K562 (cell line): ENCODE measurements around the gene CCNY. TPM values are rescaled to one million over a fixed set of nuclear protein-coding genes. Genes with fewer than 3 reads are reported as not detected.

Source experiments
- ATAC-seq: fragments of 200-7000 bp; cut with Tn5 transposase; 3 replicates; pipeline ENCODE4 v1.9.1; 2020; ENCODE audit warnings: moderate library complexity
- BruUV-seq: library from RNA; stranded (reverse); fragments of 400-500 nt; replicated peaks from 2 replicates; lab custom pipeline; 2021; lab: Mats Ljungman, UMichigan
- CTCF ChIA-PET: fragments of 300-600 bp; formaldehyde crosslinking; extraction: SDS; loops from one replicate; lab custom pipeline; 2021; ENCODE audit warnings: low intra/inter-chr PET ratio; lab: Yijun Ruan, JAX
- POLR2A ChIA-PET: fragments of 300-600, 350-650 bp; sonication (Branson Sonifier 250); formaldehyde crosslinking; extraction: SDS; loops from one replicate; lab custom pipeline; 2021; ENCODE audit warnings: antibody characterized with exemption, inconsistent platforms; lab: Yijun Ruan, JAX
- DNase-seq, 4 experiments: peaks; one replicate each; pipeline versions ENCODE4 v3.0.0 to v3.0.0-alpha.2; 2011 to 2018; ENCODE audit warnings: low spot score in 3 of 4, mixed read lengths in 3 of 4; ENCODE audit errors: extremely low read depth in 1 of 4
- FAIRE-seq: peaks from 2 replicates; lab custom pipeline; 2011; peaks lifted over from hg19 to GRCh38; lab: Jason Lieb, UNC
- H2AFZ ChIP-seq: 2 replicates; pipeline ENCODE4 v1.6.0; 2011; ENCODE audit warnings: low read depth, low read length, control low read depth, inconsistent platforms
- H3K27ac ChIP-seq: fragments of 200-600 bp; 3 replicates; pipeline ENCODE4 v1.8.0; 2011; ENCODE audit warnings: low read depth, mild to moderate bottlenecking, control low read depth, inconsistent platforms, low read length, moderate library complexity, mixed read lengths; ENCODE audit errors: extremely low read depth
- H3K27me3 ChIP-seq, 2 experiments: fragments of 300-600 bp in 1 of 2; 2 replicates in 1 of 2; 3 replicates in 1 of 2; pipeline versions ENCODE4 v1.6.0 to v1.8.0; 2011; ENCODE audit warnings: inconsistent platforms in 2 of 2, low read length in 2 of 2, mild to moderate bottlenecking in 1 of 2, mixed read lengths in 1 of 2, moderate library complexity in 1 of 2; ENCODE audit not compliant: control insufficient read depth in 2 of 2, insufficient read depth in 2 of 2
- H3K36me3 ChIP-seq: fragments of 300-600 bp; 3 replicates; pipeline ENCODE4 v1.8.0; 2011; ENCODE audit warnings: mild to moderate bottlenecking, low read length, inconsistent platforms; ENCODE audit not compliant: control insufficient read depth, insufficient read depth
- H3K4me1 ChIP-seq, 2 experiments: fragments of 200-600 bp in 1 of 2; replicated peaks in 1 of 2; 2 replicates in 1 of 2; 3 replicates in 1 of 2; pipeline versions ENCODE4 v1.5.1 to v1.8.0; 2011; ENCODE audit warnings: inconsistent platforms in 2 of 2, low read length in 2 of 2, mild to moderate bottlenecking in 1 of 2, mixed read lengths in 1 of 2, moderate library complexity in 1 of 2; ENCODE audit not compliant: control insufficient read depth in 2 of 2, insufficient read depth in 2 of 2
- H3K4me2 ChIP-seq: 2 replicates; pipeline ENCODE4 v1.6.1; 2011; ENCODE audit warnings: low read length, control low read depth, inconsistent platforms, mixed read lengths; ENCODE audit not compliant: insufficient read depth
- H3K4me3 ChIP-seq: fragments of 200-600 bp; sonication (generic), shearing (Covaris generic); 2 replicates; pipeline ENCODE4 v1.5.1; 2016; ENCODE audit warnings: control low read depth, inconsistent platforms
- H3K79me2 ChIP-seq: fragments of 200-600 bp; 3 replicates; pipeline ENCODE4 v1.8.0; 2011; ENCODE audit warnings: low read length, inconsistent platforms; ENCODE audit not compliant: control insufficient read depth, insufficient read depth
- H3K9ac ChIP-seq, 2 experiments: 2 replicates each; pipeline versions ENCODE4 v1.6.0 to v1.6.1; 2011; ENCODE audit warnings: low read depth in 2 of 2, low read length in 2 of 2, control low read depth in 1 of 2, inconsistent platforms in 1 of 2, mild to moderate bottlenecking in 1 of 2, mixed read lengths in 1 of 2; ENCODE audit not compliant: insufficient read depth in 1 of 2
- H3K9me1 ChIP-seq: one replicate; pipeline ENCODE4 v1.6.0; 2011; ENCODE audit warnings: inconsistent platforms, mild to moderate bottlenecking, low read length, moderate library complexity; ENCODE audit not compliant: control insufficient read depth, insufficient read depth
- H3K9me3 ChIP-seq: replicated peaks from 2 replicates; pipeline ENCODE4 v1.5.1; 2011; ENCODE audit warnings: low read depth, low read length, inconsistent platforms; ENCODE audit not compliant: control insufficient read depth, insufficient read depth
- H4K20me1 ChIP-seq: replicated peaks from 2 replicates; pipeline ENCODE4 v1.6.1; 2011; ENCODE audit warnings: low read length, inconsistent platforms, mixed read lengths; ENCODE audit not compliant: control insufficient read depth, insufficient read depth
- ARID1B ChIP-seq: fragments of 450-650 bp; IDR thresholded peaks from 2 replicates; pipeline ENCODE4 v1.6.1; 2016; ENCODE audit warnings: antibody characterized with exemption, mild to moderate bottlenecking, inconsistent platforms
- CBFA2T3 ChIP-seq: fragments of 450-650 bp; IDR thresholded peaks from 2 replicates; pipeline ENCODE4 v1.6.1; 2017
- CEBPG ChIP-seq, 3 experiments: fragments of 200-800 bp in 1 of 3; sonication (Bioruptor generic) in 1 of 3; sonication (generic) in 1 of 3; formaldehyde crosslinking in 1 of 3; IDR thresholded peaks in 2 of 3; conservative IDR thresholded peaks in 1 of 3; 2 replicates each; pipeline versions ENCODE4 v1.6.1 to v1.8.0; 2016 to 2022; ENCODE audit warnings: missing compliant biosample characterization in 2 of 3, missing genetic modification characterization in 2 of 3, mild to moderate bottlenecking in 1 of 3, missing genetic modification reagents in 1 of 3
- CSDE1 ChIP-seq, 2 experiments: fragments of 450-650 bp; IDR thresholded peaks; 2 replicates each; pipeline ENCODE4 v1.6.1; 2016; ENCODE audit warnings: mild to moderate bottlenecking in 1 of 2
- DPF2 ChIP-seq: fragments of 450-650 bp; IDR thresholded peaks from 2 replicates; pipeline ENCODE4 v1.6.1; 2016
- FOSL1 ChIP-seq: fragments of 200-800 bp; sonication (Bioruptor generic); conservative IDR thresholded peaks from 2 replicates; pipeline ENCODE4 v1.6.1; 2016; ENCODE audit warnings: missing genetic modification characterization, missing compliant biosample characterization
- HEY1 ChIP-seq: fragments of 250-450 bp; sonication (Bioruptor Pico); IDR thresholded peaks from 2 replicates; pipeline ENCODE4 v1.5.0; 2020; ENCODE audit warnings: mild to moderate bottlenecking, moderate library complexity, borderline replicate concordance
- JUND ChIP-seq, 2 experiments: IDR thresholded peaks; 2 replicates in 1 of 2; 3 replicates in 1 of 2; pipeline ENCODE4 v1.6.1; 2011; ENCODE audit warnings: borderline replicate concordance in 2 of 2, low read depth in 2 of 2, low read length in 2 of 2, improper control_type of control experiment in 1 of 2, missing biosample characterization in 1 of 2, missing genetic modification characterization in 1 of 2, missing genetic modification reagents in 1 of 2
- MAFF ChIP-seq: IDR thresholded peaks from 2 replicates; pipeline ENCODE4 v1.6.1; 2012; ENCODE audit warnings: low read length, improper control_type of control experiment
- MAFG ChIP-seq: fragments of 450-650 bp; conservative IDR thresholded peaks from 2 replicates; pipeline ENCODE4 v1.6.1; 2016; ENCODE audit warnings: missing genetic modification characterization, missing compliant biosample characterization
- NFE2 ChIP-seq: IDR thresholded peaks from 2 replicates; pipeline ENCODE4 v1.6.1; 2014; ENCODE audit warnings: antibody characterized with exemption, low read depth
- NFE2L1 ChIP-seq: fragments of 450-650 bp; IDR thresholded peaks from 2 replicates; pipeline ENCODE4 v1.6.1; 2016; ENCODE audit warnings: missing genetic modification characterization, low read depth, mild to moderate bottlenecking, missing compliant biosample characterization, moderate library complexity, borderline replicate concordance
- NR2C1 ChIP-seq, 2 experiments: fragments of 450-650 bp; IDR thresholded peaks; 2 replicates each; pipeline ENCODE4 v1.6.1; 2017; ENCODE audit warnings: mild to moderate bottlenecking in 2 of 2, antibody characterized with exemption in 1 of 2, inconsistent platforms in 1 of 2, missing compliant biosample characterization in 1 of 2, missing genetic modification characterization in 1 of 2
- SIN3B ChIP-seq: fragments of 450-650 bp; IDR thresholded peaks from 2 replicates; pipeline ENCODE4 v1.6.1; 2017; ENCODE audit warnings: low read depth, mild to moderate bottlenecking, moderate library complexity
- TCFL5 ChIP-seq: fragments of 250-450 bp; sonication (Bioruptor Pico); conservative IDR thresholded peaks from 2 replicates; pipeline ENCODE4 v1.6.1; 2021; ENCODE audit warnings: mild to moderate bottlenecking, moderate library complexity, matching md5 sums
- ZNF316 ChIP-seq: fragments of 450-650 bp; IDR thresholded peaks from 2 replicates; pipeline ENCODE4 v1.6.1; 2016
- WGBS: fragments of 100-300 bp; shearing (Covaris generic); methylation state at CpG from one replicate; pipeline ENCODE4 v1.1.6; 2016; ENCODE audit warnings: low coverage, mixed read lengths; ENCODE audit not compliant: insufficient coverage; ENCODE audit errors: missing lambda C conversion rate; 5-methylcytosine and 5-hydroxymethylcytosine counted together
- in situ Hi-C: fragments of 300-500 bp; cut with MboI; formaldehyde crosslinking; loops from 4 replicates; pipeline ENCODE4 v1.15.0; 2018; ENCODE audit warnings: inconsistent platforms, mixed read lengths
- intact Hi-C: fragments of 100-400 bp; cut with micrococcal nuclease; formaldehyde crosslinking; loops from 2 replicates; pipeline ENCODE4 v1.14.2; 2022
- polyA plus RNA-seq, 8 experiments: library from polyadenylated mRNA; depleted of rRNA in 4 of 8; stranded (reverse) in 5 of 8; unstranded in 3 of 8; fragments of >200 nt; fragmentation: Nextera tagmentation in 2 of 8; fragmentation: Illumina TruSeq in 1 of 8; extraction: Ambion mirVana in 2 of 8; extraction: Trizol in 1 of 8; gene quantifications; 2 replicates each; pipeline versions ENCODE4 v1.2.1 to v1.2.3, GENCODE V29; 2011 to 2014; ENCODE audit warnings: inconsistent platforms in 1 of 8, missing spikeins in 1 of 8
- total RNA-seq, 7 experiments: library from RNA; depleted of rRNA in 6 of 7; stranded (reverse); fragments of >200 nt in 6 of 7; fragmentation: Illumina TruSeq in 2 of 7; extraction: Trizol in 2 of 7; gene quantifications; 2 replicates each; pipeline versions ENCODE4 v1.2.1 to v1.2.3, GENCODE V29; 2011 to 2021; ENCODE audit warnings: low replicate concordance in 1 of 7
- TF ChIP-seq, protein P1 (sequence below): fragments of 250-450 bp; sonication (Bioruptor Pico); IDR thresholded peaks from 2 replicates; pipeline ENCODE4 v1.4.0; 2020; ENCODE audit warnings: mild to moderate bottlenecking, moderate library complexity
- TF ChIP-seq, protein P2 (sequence below): sonication (generic); formaldehyde crosslinking; IDR thresholded peaks from 2 replicates; pipeline ENCODE4 v1.8.1; 2023; ENCODE audit warnings: mild to moderate bottlenecking, missing genetic modification reagents

The CCNY gene
- total and polyA plus RNA-seq, 9 of the 15 experiments (the other 6 are each of a cell fraction or from before 2014, with no cell fraction given): 8.4 to 109 (median 38.6) TPM

DNA sequence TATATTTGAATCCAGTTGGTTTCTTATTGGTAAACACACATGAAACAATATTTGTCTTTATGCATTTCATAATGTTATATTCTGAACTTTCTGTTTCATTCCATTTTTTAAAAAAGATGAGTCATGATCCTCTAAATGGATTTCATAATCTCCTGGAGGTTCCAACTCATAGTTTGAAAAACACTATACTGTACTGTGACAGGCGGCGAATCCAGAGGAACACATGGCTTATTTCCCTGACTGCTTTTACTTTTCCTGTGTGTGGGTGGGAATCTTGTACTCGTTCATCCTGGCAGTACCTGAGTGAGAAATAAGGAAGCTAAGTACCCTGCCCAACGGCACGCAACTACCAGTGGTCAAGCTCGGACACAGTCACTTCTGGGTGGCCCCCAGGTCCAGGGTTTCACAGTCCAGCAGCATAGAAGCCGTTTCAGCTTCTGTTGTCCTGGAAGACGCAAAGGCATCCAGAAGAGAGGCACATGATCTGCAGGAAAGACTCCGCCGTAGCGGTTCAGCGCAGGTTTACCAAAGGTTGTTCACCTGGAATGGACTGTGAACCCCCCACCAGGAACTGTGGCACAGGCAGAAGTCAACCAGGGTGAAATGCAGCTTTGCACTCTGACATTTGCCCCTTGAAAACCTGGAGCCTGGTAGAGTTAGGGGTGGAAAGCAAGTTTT is 117.7 kb downstream of the CCNY start:
- peaks cover 96% of the 10 kb centered on the region for H3K79me2 ChIP-seq
- 85% methylated on average over 12 of the region's 12 CpGs for WGBS
- H2AFZ ChIP-seq: no peak overlapping the region
- ChIA-PET CTCF (no interaction called here), POLR2A (interaction anchor here (1.3 to 1.6 kb wide), 2 partner anchors 11 to 13 kb away, joined by 3 to 4 read pairs; no protein-coding TSS in a partner anchor)
- peaks cover 34% of the 10 kb centered on the region for H4K20me1 ChIP-seq
- H3K9me1 ChIP-seq: peaks cover 6% of the 10 kb centered on the region
- H3K4me1 ChIP-seq: peaks cover 29 to 53% of the 10 kb centered on the region in 2 experiments
- no peaks in the 10 kb centered on the region for H3K9me3 ChIP-seq
- no peak for ATAC-seq
- peak overlapping the region; percentile 10; the same call in 1 of the 3 replicates for H3K27ac ChIP-seq
- intact Hi-C loops (loop anchor here (5.0 kb wide), 1 partner anchor 62 kb away; no protein-coding TSS in a partner anchor), in situ Hi-C loops (no loop called here)
- no peaks in the 10 kb centered on the region; the same call in 2 of the 3 replicates for H3K36me3 ChIP-seq
- no peak overlapping the region for H3K4me3 ChIP-seq
- H3K4me2 ChIP-seq: no peak overlapping the region; the same call in 1 of the 2 replicates
- no TSS peak for BruUV-seq
- no peaks in the 10 kb centered on the region for H3K27me3 ChIP-seq
- no peak for DNase-seq
- 0 out of 4 replicates have a peak overlapping the region, but pooled peaks of 1 of the 2 experiments have one; percentile 67 for H3K9ac ChIP-seq
- FAIRE-seq: no peak
- TF ChIP-seq NR2C1 (IDR thresholded peaks at IDR 0.05) (no peak), NR2C1 (tag; IDR thresholded peaks at IDR 0.05) (no peak), NFE2L1 (tag) (peak; percentile 68), DPF2 (0 out of 2 replicates have a peak, but pooled peaks have one; percentile 37), CSDE1 (IDR thresholded peaks at IDR 0.05) (no peak), MAFG (tag) (peak; percentile 88), CBFA2T3 (no peak), TCFL5 (CRISPR knock-in tag) (no peak), HEY1 (CRISPR knock-in tag) (no peak), FOSL1 (tag) (peak; percentile 58), MAFF (peak; percentile 51; the same call in 1 of the 2 replicates), SIN3B (no peak), ZNF316 (peak; percentile 83), JUND (IDR thresholded peaks at IDR 0.05; ENCODE audit: borderline replicate concordance, low read depth, low read length) (peak; percentile 27; the same call in 1 of the 2 replicates), JUND (tag; IDR thresholded peaks at IDR 0.05; ENCODE audit: borderline replicate concordance, low read depth, low read length) (no peak), ARID1B (peak; percentile 35; the same call in 1 of the 2 replicates), CEBPG (CRISPR knock-in tag; IDR thresholded peaks at IDR 0.05) (no peak), CEBPG (tag; conservative IDR thresholded peaks at IDR 0.05 in 1 of 2, IDR thresholded peaks at IDR 0.05 in 1 of 2) (peak; percentile 42 to 58; a peak in 3 of 4 replicates), NFE2 (peak; percentile 57)
- TF ChIP-seq, protein P1, sequence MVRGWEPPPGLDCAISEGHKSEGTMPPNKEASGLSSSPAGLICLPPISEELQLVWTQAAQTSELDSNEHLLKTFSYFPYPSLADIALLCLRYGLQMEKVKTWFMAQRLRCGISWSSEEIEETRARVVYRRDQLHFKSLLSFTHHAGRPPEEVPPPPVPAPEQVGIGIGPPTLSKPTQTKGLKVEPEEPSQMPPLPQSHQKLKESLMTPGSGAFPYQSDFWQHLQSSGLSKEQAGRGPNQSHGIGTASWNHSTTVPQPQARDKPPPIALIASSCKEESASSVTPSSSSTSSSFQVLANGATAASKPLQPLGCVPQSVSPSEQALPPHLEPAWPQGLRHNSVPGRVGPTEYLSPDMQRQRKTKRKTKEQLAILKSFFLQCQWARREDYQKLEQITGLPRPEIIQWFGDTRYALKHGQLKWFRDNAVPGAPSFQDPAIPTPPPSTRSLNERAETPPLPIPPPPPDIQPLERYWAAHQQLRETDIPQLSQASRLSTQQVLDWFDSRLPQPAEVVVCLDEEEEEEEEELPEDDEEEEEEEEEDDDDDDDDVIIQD: no peak
- TF ChIP-seq, protein P2, sequence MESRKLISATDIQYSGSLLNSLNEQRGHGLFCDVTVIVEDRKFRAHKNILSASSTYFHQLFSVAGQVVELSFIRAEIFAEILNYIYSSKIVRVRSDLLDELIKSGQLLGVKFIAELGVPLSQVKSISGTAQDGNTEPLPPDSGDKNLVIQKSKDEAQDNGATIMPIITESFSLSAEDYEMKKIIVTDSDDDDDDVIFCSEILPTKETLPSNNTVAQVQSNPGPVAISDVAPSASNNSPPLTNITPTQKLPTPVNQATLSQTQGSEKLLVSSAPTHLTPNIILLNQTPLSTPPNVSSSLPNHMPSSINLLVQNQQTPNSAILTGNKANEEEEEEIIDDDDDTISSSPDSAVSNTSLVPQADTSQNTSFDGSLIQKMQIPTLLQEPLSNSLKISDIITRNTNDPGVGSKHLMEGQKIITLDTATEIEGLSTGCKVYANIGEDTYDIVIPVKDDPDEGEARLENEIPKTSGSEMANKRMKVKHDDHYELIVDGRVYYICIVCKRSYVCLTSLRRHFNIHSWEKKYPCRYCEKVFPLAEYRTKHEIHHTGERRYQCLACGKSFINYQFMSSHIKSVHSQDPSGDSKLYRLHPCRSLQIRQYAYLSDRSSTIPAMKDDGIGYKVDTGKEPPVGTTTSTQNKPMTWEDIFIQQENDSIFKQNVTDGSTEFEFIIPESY (CRISPR knock-in tag): peak; percentile 33; the same call in 1 of the 2 replicates
